WI38 (cell line): ENCODE results near the gene SNIP1.
"Not testable (repeated sequence)": the region's sequence is repeated elsewhere in the genome, so short reads cannot be mapped to it uniquely, and the experiment has no call there.

ENCODE experiments used
- H3K4me3 ChIP-seq: 2 replicates; pipeline ENCODE4 v1.5.1; 2011; ENCODE audit warnings: low read depth, mild to moderate bottlenecking, control low read depth, low read length
- CTCF ChIP-seq: IDR thresholded peaks from 2 replicates; pipeline ENCODE4 v1.5.1; 2012; ENCODE audit warnings: low read depth, mild to moderate bottlenecking, control low read depth, low read length

SNIP1 gene

GRCh38 chr1:37557402-37557801 lies 3.3 kb upstream of the SNIP1 start:
- no peak for TF ChIP-seq CTCF
- H3K4me3 ChIP-seq, result no peak overlapping the region

DNA sequence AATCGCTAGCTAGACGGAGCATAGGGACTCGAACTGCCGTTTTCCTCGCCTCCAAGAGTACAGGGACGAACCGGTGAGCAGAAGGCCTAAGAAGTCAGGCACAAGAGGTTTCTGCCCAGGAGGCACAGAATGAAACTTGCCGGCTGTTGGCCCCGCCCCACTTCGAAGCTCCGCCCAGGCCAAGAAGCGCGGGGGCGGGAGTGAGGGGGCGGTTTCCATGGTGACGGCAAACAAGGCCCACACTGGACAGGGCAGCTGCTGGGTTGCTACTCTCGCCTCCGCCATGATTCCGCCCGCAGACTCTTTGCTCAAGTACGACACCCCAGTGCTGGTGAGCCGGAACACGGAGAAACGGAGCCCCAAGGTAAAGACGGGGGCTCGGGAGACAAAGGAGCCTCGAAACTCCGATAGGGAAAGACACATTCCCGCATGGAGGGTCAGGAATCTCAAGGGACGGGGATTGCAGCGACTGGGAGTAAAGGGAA lies 2.7 kb upstream of the SNIP1 start, which contains the start of gene DNALI1:
TSS of gene DNALI1 (plus strand) at position 229 of the 485 bp plus-strand sequence. CDS start at position 284, 55 bp downstream.
- H3K4me3 ChIP-seq, result peak within 1 kb of the TSS; percentile 17; the same call in 1 of the 2 replicates
- TF ChIP-seq CTCF, result no peak

GRCh38 chr1:37553598-37553926 lies 531 bp downstream of the SNIP1 start:
- TF ChIP-seq CTCF, result no peak

DNA sequence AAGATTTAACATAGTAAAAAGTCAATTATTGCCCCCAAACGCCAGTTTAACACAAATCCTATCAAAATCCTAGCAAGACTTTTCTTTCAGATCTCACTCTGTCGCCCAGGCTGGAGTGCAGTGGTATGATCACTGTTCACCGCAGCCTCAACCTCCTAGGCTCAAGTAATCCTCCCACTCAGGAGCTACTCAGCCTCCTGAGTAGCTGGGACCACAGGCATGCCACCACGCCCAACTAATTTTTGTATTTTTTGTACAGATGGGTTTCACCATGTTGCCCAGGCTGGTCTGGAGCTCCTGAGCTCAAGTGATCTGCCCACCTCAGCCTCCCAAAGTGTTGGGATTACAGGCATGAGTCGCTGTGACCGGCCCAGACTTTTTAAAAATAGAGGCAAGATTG lies 4.8 kb downstream of the SNIP1 start:
- H3K4me3 ChIP-seq, result no peak overlapping the region
- no peak for TF ChIP-seq CTCF

More at GRCh38 chr1:37553598-37553926, 531 bp downstream of the SNIP1 start:
- peak overlapping the region; percentile 89 for H3K4me3 ChIP-seq

GRCh38 chr1:37545019-37545418 lies 9.1 kb downstream of the SNIP1 start:
- no peak for TF ChIP-seq CTCF

GRCh38 chr1:37544530-37544929 lies 9.6 kb downstream of the SNIP1 start:
- no peak for TF ChIP-seq CTCF
- no peak overlapping the region for H3K4me3 ChIP-seq

More at GRCh38 chr1:37545019-37545418, 9.1 kb downstream of the SNIP1 start:
- H3K4me3 ChIP-seq, result no peak overlapping the region

DNA sequence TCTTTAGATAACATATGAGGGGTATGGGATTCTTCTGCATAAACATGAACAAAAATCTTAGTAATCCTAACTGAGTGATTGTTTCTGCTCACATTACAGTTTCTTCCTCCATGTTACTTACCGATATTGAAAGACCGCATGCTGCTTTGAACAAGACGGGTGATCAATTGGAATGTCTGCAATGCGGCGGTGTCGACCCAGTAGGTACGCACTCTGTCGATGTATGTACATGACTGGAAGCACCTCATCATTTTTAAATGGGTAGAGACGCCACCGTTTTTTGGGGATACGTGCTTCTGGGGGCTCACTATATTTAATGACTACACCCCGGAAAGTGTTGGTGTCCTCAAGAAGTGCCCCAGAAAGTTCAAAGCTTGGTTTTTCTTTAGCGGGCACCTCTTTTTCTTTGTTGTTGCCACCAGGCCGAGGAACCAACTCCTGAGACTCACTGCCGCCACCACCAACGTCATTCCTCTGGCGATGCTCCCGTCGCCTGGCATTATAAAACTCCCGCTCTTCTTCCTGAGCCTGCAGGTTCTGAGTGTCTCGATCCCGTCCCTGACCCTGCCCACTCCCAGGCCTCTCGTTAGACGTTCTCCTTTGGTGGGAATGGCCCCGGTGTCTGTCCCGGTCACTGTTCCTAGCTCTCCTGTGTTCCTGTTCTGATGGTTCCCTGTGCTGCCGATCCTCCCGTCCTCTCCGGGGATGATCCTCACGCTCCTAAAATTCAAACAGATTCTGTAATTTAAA lies 13.9 kb downstream of the SNIP1 start:
- no peak for TF ChIP-seq CTCF
- H3K4me3 ChIP-seq, result no peak overlapping the region

DNA sequence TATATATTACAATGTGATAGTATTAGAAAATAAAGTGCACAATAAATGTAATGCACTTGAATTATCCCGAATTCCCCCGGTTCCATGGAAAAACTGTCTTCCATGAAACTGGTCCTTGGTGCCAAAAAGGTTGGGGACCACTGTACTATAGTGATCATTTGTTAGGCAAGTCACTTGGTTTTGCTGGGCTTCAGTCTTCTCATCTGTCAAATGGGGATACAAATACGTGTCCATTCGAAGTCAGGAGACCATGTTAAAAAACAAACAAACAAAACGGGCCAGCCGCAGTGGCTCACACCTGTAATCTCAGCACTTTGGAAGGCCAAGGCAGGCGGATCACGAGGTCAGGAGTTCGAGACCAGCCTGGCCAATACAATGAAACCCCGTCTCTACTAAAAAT lies 14.9 kb downstream of the SNIP1 start:
- not testable (repeated sequence) for H3K4me3 ChIP-seq
